ENCODE results near the gene PDE4B.

- TF ChIP-seq, protein P1, sequence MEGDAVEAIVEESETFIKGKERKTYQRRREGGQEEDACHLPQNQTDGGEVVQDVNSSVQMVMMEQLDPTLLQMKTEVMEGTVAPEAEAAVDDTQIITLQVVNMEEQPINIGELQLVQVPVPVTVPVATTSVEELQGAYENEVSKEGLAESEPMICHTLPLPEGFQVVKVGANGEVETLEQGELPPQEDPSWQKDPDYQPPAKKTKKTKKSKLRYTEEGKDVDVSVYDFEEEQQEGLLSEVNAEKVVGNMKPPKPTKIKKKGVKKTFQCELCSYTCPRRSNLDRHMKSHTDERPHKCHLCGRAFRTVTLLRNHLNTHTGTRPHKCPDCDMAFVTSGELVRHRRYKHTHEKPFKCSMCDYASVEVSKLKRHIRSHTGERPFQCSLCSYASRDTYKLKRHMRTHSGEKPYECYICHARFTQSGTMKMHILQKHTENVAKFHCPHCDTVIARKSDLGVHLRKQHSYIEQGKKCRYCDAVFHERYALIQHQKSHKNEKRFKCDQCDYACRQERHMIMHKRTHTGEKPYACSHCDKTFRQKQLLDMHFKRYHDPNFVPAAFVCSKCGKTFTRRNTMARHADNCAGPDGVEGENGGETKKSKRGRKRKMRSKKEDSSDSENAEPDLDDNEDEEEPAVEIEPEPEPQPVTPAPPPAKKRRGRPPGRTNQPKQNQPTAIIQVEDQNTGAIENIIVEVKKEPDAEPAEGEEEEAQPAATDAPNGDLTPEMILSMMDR (IDR thresholded peaks at IDR 0.05): no peak
- TF ChIP-seq POLR2A (IDR thresholded peaks at IDR 0.05): no peak
These were observed 587.9 kb downstream of the PDE4B start for GRCh38 chr1:66380452-66381212.

Data from body of pancreas (tissue), 4 donors.